Islet of Langerhans (tissue), 1 donor: Measurements from ENCODE around the gene PIK3R5.

Experiments
- FAIRE-seq: peaks from one replicate; lab custom pipeline; 2011; peaks lifted over from hg19 to GRCh38; lab: Jason Lieb, UNC

Gene PIK3R5

GRCh38 chr17:8924595-8924994 lies 40.9 kb downstream of the PIK3R5 start:
- no peak for FAIRE-seq

GRCh38 chr17:8923762-8924161 lies 41.7 kb downstream of the PIK3R5 start:
- FAIRE-seq, result no peak

GRCh38 chr17:8922928-8923327 lies 42.6 kb downstream of the PIK3R5 start:
- FAIRE-seq, result no peak

- FAIRE-seq, result no peak
Observed at GRCh38 chr17:8922451-8922850, 43.1 kb downstream of the PIK3R5 start.

GRCh38 chr17:8921147-8921546 lies 44.4 kb downstream of the PIK3R5 start:
- FAIRE-seq, result no peak

- FAIRE-seq, result no peak
Observed at GRCh38 chr17:8918807-8919465, 46.6 kb downstream of the PIK3R5 start.

GRCh38 chr17:8916466-8916865 lies 49.0 kb downstream of the PIK3R5 start:
- FAIRE-seq, result no peak

- no peak for FAIRE-seq
Observed at GRCh38 chr17:8914554-8914953, 51.0 kb downstream of the PIK3R5 start.

- no peak for FAIRE-seq
Observed at GRCh38 chr17:8913879-8914278, 51.6 kb downstream of the PIK3R5 start.

- FAIRE-seq, result no peak
Observed at GRCh38 chr17:8913091-8913490, 52.4 kb downstream of the PIK3R5 start.

- no peak for FAIRE-seq
Observed at GRCh38 chr17:8912084-8912981, 53.2 kb downstream of the PIK3R5 start.

- FAIRE-seq, result no peak
Observed at GRCh38 chr17:8910969-8911604, 54.4 kb downstream of the PIK3R5 start.

- no peak for FAIRE-seq
Observed at GRCh38 chr17:8909586-8910270, 55.8 kb downstream of the PIK3R5 start.

GRCh38 chr17:8905331-8905730 lies 60.2 kb downstream of the PIK3R5 start:
- FAIRE-seq, result no peak

GRCh38 chr17:8904686-8905085 lies 60.8 kb downstream of the PIK3R5 start:
- no peak for FAIRE-seq

GRCh38 chr17:8904201-8904600 lies 61.3 kb downstream of the PIK3R5 start:
- no peak for FAIRE-seq

GRCh38 chr17:8900626-8901585 lies 64.6 kb downstream of the PIK3R5 start:
- FAIRE-seq, result no peak

GRCh38 chr17:8900207-8900606 lies 65.3 kb downstream of the PIK3R5 start:
- FAIRE-seq, result no peak

GRCh38 chr17:8898636-8899035 lies 66.9 kb downstream of the PIK3R5 start:
- FAIRE-seq, result no peak

- no peak for FAIRE-seq
Observed at GRCh38 chr17:8898126-8898525, 67.4 kb downstream of the PIK3R5 start.
